ENCODE data around the gene MRTO4. TPM values are rescaled to one million over a fixed set of nuclear protein-coding genes. Genes with fewer than 3 reads are reported as not detected.
"Not testable (repeated sequence)": the region's sequence is repeated elsewhere in the genome, so short reads cannot be mapped to it uniquely, and the experiment has no call there.

The MRTO4 gene
- total RNA-seq, 1 donor from 2014 or later = 17.7 TPM

- H3K36me3 Mint-ChIP-seq (ENCODE audit: low read depth) = peaks cover 4% of the 10 kb centered on the region
- no peak for TF ChIP-seq CTCF (IDR thresholded peaks at IDR 0.05)
- peak overlapping the region; percentile 49 for H3K4me3 Mint-ChIP-seq (ENCODE audit: unreplicated experiment)
- peaks cover 4% of the 10 kb centered on the region for H3K9me3 Mint-ChIP-seq (ENCODE audit: low read depth)
- no peaks in the 10 kb centered on the region for H3K27me3 Mint-ChIP-seq (ENCODE audit: low read depth)
- DNase-seq (ENCODE audit: low spot score) = no peak
- H3K27ac Mint-ChIP-seq (ENCODE audit: unreplicated experiment) = no peak overlapping the region
- H3K4me1 Mint-ChIP-seq (ENCODE audit: low read depth) = no peaks in the 10 kb centered on the region
These were observed 37.6 kb downstream of the MRTO4 start for GRCh38 chr1:19289244-19289643.

- no peak for DNase-seq (ENCODE audit: low spot score)
- H3K4me3 Mint-ChIP-seq (ENCODE audit: unreplicated experiment) = no peak overlapping the region
- H3K4me1 Mint-ChIP-seq (ENCODE audit: low read depth) = no peaks in the 10 kb centered on the region
- no peak for TF ChIP-seq CTCF (IDR thresholded peaks at IDR 0.05)
- H3K27ac Mint-ChIP-seq (ENCODE audit: unreplicated experiment) = no peak overlapping the region
- H3K36me3 Mint-ChIP-seq (ENCODE audit: low read depth) = peaks cover 12% of the 10 kb centered on the region
- H3K9me3 Mint-ChIP-seq (ENCODE audit: low read depth) = peaks cover 18% of the 10 kb centered on the region
- no peaks in the 10 kb centered on the region for H3K27me3 Mint-ChIP-seq (ENCODE audit: low read depth)
These were observed 43.0 kb downstream of the MRTO4 start for GRCh38 chr1:19294638-19295037.

GRCh38 chr1:19300211-19300610 lies 48.6 kb downstream of the MRTO4 start:
- H3K27me3 Mint-ChIP-seq (ENCODE audit: low read depth) = no peaks in the 10 kb centered on the region
- no peak overlapping the region for H3K27ac Mint-ChIP-seq (ENCODE audit: unreplicated experiment)

GRCh38 chr1:19304081-19304480 lies 52.5 kb downstream of the MRTO4 start:
- H3K36me3 Mint-ChIP-seq (ENCODE audit: low read depth) = peaks cover 35% of the 10 kb centered on the region
- not testable (repeated sequence) for H3K4me1 Mint-ChIP-seq (ENCODE audit: low read depth); H3K4me3 Mint-ChIP-seq (ENCODE audit: unreplicated experiment); H3K27ac Mint-ChIP-seq (ENCODE audit: unreplicated experiment); H3K27me3 Mint-ChIP-seq (ENCODE audit: low read depth); H3K9me3 Mint-ChIP-seq (ENCODE audit: low read depth)
- DNase-seq (ENCODE audit: low spot score) = peak; percentile 25

More at GRCh38 chr1:19300211-19300610, 48.6 kb downstream of the MRTO4 start:
- H3K9me3 Mint-ChIP-seq (ENCODE audit: low read depth) = peaks cover 5% of the 10 kb centered on the region
- H3K36me3 Mint-ChIP-seq (ENCODE audit: low read depth) = peaks cover 26% of the 10 kb centered on the region
- H3K4me1 Mint-ChIP-seq (ENCODE audit: low read depth) = no peaks in the 10 kb centered on the region
- TF ChIP-seq CTCF (IDR thresholded peaks at IDR 0.05) = no peak
- H3K4me3 Mint-ChIP-seq (ENCODE audit: unreplicated experiment) = no peak overlapping the region
- no peak for DNase-seq (ENCODE audit: low spot score)

- Mint-ChIP-seq H3K27ac (ENCODE audit: unreplicated experiment) (no peak overlapping the region), H3K9me3 (ENCODE audit: low read depth) (no peaks in the 10 kb centered on the region), H3K4me3 (ENCODE audit: unreplicated experiment) (no peak overlapping the region), H3K4me1 (ENCODE audit: low read depth) (peaks cover 20% of the 10 kb centered on the region), H3K27me3 (ENCODE audit: low read depth) (no peaks in the 10 kb centered on the region), H3K36me3 (ENCODE audit: low read depth) (peaks cover 35% of the 10 kb centered on the region)
- no peak for DNase-seq (ENCODE audit: low spot score)
- no peak for TF ChIP-seq CTCF (IDR thresholded peaks at IDR 0.05)
These were observed 54.3 kb downstream of the MRTO4 start for GRCh38 chr1:19305880-19306279.

- Mint-ChIP-seq H3K27me3 (ENCODE audit: low read depth) (no peaks in the 10 kb centered on the region), H3K36me3 (ENCODE audit: low read depth) (peaks cover 35% of the 10 kb centered on the region), H3K27ac (ENCODE audit: unreplicated experiment) (no peak overlapping the region), H3K9me3 (ENCODE audit: low read depth) (no peaks in the 10 kb centered on the region), H3K4me1 (ENCODE audit: low read depth) (peaks cover 27% of the 10 kb centered on the region), H3K4me3 (ENCODE audit: unreplicated experiment) (no peak overlapping the region)
- DNase-seq (ENCODE audit: low spot score) = no peak
- no peak for TF ChIP-seq CTCF (IDR thresholded peaks at IDR 0.05)
These were observed 55.3 kb downstream of the MRTO4 start for GRCh38 chr1:19306941-19307340.
